GM18861 (cell line): Measurements from ENCODE around the gene SPDL1.
A peak's percentile ranks its signal among the peaks of the same experiment; 100 is the strongest.

Experiments
- ATAC-seq: cut with Tn5 transposase; IDR thresholded peaks from one replicate; pipeline ENCODE4 v1.9.1; 2021; ENCODE audit not compliant: unreplicated experiment

SPDL1 gene

DNA sequence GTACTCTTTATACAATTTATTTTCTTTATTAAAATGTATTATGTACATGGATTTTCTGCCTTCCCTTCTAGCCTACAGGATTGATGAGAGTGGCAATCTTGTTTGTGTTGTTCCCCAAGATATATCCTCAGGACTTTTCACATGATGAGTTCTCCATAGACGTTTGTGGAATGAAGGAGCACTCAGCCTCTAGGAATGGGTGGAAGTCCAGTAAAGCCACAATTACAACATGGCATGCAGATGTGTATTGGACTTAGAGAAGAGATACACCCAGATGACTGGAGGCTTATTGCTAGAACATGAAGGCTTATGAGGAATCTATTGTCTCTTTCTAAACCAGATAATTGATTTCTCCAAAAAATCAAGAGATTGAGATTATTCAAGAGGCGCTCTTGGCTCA, 45.3 kb downstream of the SPDL1 start:
- ATAC-seq = no peak

DNA sequence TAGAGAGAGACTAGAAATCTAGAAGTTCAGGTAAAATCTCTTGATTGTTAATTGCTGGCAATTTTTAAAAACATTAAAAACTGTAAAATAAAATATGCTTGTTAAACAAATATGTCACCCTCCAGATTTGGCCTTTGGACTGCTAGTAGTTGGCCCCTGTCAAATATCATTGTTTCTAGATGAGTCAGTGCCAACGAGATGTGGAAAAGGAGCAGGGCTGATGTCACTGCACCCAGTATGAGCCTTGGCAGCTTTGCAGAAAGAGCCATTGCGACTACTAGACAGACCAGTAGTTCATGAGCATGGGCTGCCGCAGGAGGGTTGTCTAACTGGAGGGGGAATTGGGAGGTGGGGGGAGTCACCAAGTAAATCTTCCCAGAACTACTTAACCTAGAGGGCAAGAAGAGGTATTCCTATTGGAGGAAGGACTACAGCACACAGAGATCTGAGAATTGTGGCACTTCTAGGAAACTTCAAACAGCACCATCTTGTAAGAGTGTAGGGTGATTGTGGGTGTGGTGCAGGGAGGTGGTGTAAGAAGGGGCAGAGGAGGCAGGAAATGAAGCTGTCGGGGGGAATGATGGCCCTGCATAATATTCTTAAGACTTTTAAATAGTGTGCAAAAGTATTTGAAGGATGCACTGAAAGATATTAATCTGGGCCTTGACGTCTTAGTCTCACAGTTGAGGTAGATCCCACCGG, 46.4 kb downstream of the SPDL1 start:
- ATAC-seq = no peak

DNA sequence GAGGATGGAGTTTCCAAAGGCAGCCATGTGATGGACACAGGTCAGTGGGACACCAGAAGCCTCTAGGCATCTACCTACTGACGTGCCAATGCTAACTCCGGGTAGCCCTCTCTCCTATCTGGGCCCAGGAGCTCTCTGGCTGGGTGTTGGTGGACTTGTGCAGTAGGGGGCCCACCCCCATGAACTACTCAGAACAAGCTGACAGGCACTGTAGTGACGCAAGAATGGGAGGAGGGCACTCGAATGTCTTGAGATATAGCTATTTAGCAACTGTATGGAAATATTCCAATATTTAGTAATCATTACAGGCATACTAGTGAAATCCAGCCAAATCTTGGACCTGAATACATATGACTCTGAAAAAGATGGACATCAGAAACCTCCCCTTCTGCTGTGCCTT, 47.8 kb downstream of the SPDL1 start:
- ATAC-seq = no peak

DNA sequence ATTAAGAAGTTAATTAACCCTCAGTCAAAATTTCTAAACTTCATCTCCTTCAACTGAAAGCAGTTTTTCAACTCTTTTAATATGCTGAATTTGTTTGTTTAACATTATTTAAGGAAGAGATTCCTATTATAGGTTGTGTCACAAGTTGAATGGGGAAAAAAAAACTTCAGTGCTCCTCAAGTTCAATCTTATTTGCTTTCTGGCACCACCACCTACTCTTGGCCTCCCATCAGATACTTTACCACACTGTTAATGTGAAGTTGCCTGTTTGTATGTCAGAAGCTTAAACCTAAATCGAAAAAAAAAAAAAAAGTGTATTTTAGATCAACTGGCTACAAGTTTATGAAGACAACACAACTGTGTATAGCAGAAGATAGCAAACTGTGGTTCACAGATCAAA, 49.4 kb downstream of the SPDL1 start:
- no peak for ATAC-seq

DNA sequence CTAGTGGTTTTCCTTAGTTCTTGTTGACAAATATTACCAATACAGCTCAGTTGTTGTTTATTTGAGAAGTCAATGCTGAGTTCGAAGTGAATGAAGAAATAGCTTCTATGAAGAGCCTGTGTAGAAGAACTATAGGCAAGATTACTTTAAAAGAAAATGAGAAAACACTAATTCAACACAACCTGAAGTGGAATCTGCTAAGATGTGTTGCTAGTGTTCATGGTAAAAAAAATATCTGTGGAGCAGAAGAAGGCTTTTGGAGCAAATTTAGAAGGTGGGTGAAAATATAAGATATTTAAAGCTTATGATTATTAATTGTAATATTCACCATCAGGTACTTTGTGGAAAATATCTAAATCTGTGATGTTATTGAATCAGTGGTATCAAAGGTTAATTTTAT, 51.0 kb downstream of the SPDL1 start:
- no peak for ATAC-seq

DNA sequence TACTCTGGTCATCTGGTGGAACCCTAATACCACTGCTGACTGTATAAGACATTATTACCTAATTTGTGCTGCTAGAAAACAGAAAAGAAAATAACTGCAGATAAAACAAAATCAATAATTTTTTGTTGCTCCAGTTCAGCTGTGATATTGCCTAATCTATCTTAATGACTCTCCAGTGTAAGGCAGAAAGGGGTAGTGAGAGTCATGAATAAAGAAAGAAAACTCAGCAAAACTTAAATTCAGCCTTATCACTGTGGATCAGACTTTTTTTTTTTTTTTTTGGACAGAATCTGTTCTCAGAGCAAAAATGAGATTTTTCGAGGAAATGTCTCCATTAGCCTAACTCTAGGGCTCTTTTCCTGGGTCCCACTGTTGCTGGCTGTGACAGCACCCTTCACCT, 52.4 kb downstream of the SPDL1 start:
- ATAC-seq = no peak

DNA sequence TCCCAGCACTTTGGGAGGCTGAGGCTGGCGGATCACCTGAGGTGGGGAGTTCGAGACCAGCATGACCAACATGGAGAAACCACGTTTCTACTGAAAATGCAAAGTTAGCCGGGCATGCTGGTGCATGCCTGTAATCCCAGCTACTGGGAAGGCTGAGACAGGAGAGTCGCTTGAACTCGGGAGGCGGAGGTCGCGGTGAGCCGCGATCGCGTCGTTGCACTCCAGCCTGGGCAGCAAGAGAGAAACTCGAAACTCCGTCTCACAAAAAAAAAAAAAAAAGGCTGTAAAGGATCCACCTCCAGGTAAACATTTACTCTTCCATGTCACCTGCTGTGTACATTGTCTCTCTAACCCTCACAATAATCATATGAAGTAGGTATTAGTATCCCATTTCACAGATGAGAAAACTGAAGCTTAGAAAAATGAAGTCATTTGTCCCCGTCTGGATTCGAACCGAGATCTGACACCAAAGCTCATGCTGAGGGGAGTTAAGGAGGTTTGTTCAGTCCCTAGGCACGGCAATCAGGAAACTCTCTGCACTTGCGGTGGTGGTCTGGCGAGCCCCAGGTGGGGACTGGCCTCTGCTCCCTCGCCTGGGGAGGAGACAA, 53.0 kb downstream of the SPDL1 start:
- ATAC-seq = no peak

DNA sequence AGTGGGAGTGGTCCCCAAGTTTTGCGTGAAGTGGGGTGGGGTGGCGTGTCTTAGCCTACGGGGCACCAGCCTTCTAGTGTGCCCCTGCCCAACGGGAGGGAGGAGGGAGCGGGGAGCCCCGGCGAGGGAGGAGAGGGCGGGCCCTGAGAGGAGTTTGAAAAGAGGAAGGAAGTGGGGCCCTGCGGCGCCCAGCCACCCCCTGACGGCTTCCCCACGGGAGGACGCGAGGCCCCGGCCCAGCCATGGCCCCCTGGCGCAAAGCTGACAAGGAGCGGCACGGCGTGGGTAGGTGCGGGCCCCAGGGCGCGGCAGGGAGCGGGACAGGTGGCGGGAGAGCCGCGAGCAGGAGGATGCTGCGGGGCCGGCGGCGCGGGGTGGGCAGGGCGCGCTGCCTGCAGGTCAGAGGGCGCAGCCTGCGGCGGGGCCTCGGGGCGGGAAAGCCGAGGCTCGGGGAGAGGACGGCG, 53.5 kb downstream of the SPDL1 start, which contains the start of gene DOCK2:
TSS of gene DOCK2 (plus strand) at position 191 of the 464 bp plus-strand sequence. CDS start at position 243, 52 bp downstream.
- ATAC-seq = peak; percentile 86

DNA sequence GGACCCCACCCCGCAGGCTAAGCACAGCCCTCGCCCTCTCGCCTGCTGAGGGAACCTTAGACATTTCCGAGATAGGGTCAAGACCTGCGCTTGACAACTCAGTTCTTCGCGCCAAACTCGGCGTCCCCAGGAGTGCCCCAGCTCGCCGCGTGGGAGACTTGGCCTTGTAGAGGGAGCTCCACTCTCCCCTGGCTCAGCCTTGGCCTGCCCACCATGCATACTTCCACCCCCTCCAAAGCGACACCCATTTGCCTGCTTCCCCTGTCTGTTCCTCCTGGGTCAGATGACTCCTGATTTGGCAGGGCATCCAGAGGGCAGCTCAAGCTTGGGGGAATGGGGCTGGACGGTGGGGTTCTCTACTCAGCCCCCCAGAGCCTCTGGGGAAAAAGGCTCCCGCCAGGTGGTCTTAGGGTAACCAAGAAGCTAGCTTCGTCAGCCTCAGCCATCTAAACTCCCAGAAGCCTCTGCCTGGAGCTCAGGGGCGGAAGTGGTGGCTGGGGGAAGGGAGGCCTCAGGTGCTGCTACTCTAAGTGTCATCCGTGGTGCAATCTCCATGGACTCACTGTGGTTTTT, 54.1 kb downstream of the SPDL1 start:
- peak; percentile 36 for ATAC-seq

DNA sequence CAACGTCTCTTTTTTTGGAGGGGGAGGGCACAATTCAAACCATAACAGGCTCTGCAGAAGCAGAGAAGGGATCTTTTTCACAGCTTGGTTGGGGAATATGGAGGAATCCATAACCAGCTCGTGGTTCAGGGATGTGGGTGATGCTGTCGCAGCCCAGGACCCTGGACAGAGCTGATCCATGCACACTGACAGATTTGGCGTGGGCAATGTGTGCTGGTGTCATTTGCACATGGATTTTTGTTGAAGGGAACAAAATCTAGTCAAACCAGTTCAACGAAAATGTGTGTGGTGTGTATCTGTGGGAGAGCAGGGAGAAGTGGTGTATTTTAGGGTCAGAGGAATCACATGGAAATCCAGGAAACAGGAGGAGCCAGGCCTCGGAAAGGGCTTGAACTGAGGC, 57.7 kb downstream of the SPDL1 start:
- no peak for ATAC-seq

DNA sequence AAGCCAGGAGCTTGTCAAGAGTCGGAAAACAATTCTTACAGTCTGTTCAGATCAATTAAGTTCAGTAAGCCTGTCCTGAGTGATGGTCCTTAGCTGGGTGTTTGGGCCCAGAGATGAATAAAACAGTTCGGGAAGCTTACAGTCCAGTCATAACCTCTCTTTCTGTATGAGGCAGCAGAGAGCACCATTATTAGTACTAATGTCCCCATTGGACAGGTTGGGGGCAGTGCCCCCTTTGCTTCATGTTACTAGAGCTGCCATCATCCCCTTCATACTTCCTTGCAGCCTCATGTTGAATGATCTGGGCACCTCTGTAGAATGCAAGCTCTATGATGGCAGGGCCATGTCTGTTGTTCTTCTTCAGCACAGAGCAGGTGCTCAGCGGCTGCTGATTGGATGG, 63.3 kb downstream of the SPDL1 start:
- no peak for ATAC-seq

DNA sequence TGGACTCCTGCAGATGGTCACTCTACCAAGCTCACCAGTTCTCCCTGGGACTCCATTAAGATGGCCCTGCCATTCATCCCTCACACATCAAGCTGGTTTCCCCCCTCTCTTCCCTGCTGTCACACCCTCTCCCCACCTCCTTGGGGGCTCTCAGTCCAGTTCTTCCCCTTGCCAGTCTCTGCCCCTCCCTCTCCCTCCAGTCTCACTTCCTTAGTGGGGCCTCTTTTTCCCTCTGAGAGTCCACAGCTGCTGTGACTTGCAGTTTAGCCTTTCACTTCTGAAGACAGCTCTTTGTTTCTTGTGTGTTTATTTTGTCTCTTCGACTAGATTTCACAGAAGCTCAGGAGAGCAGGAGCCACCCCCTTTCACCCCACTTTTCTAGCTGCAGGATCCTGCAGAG, 64.0 kb downstream of the SPDL1 start:
- ATAC-seq = no peak

DNA sequence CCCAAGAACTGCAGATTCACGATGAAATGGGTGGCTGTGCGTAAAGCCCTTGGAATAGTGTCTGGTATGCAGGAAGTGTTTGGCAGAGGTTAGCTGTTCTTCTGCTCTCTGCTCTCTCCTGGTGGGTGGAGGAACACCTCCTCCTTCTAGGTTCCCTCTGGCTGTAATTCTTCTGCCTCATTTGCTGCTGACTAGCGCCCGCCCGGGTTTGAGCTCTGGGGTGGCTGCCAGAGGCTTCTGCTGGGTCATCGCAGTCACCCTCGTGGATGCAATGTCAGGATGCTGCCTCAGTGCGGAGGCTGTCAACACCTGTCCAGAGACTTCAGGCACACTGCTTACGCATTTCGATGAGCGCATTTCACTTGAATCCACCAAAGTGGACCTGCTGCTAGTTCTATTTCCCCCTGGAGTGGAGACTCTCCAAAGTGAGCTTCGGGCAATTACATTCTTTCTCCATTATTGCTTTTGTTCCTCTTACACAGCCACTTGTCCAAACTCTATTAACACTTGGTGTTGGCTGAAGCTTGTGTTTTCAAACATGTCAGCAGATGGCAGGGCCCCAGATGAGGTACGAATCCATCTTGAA, 65.2 kb downstream of the SPDL1 start:
- ATAC-seq = no peak

DNA sequence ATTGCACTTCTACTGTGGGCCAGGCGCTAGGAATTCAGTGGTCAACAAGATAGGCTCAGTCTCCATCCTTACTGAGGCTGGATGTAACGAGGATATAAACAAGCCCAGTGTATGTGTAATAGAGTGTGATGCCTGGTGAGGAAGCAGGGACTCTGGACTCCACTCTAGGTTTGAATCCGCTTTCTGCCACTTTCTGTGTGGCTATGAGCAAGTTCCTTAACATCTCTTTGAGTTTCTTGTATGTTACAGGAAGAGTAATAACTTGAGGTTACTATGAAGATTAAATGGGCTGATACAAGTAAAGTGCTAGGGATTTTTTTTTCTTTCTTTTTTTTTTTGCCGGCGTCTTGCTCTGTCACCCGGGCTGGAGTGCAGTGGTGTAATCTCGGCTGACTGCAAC, 65.9 kb downstream of the SPDL1 start:
- ATAC-seq = no peak

DNA sequence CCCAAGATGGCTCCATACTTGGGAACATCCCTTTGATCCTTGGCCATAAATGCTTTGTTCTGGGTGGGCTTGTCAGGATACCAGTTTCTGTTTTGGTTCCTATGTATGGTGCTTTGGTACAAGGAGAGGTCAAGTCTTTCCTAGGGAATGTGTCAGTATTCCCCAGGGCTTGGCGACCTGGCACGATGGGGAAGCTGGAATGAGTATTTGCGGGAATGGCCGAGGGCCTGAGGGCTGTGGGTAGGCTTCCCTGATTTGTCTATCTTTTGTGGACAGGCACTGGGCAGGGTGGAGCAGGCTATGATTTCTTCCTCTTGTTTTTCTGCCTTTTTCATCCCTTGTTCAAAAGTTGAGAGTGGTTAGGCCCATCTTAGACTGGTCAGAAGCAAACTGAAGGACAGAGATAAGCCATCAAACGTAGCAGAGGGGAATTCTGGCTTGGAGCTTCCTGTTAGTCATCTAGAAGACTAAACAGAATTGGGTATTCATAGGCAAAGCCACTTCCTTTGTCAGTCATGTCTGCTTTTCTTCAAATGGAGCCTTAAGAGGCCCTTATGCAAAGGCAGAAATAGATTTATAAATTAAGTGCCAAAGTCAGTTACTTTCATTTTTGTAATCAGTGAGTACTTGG, 67.2 kb downstream of the SPDL1 start:
- peak; percentile 66 for ATAC-seq

DNA sequence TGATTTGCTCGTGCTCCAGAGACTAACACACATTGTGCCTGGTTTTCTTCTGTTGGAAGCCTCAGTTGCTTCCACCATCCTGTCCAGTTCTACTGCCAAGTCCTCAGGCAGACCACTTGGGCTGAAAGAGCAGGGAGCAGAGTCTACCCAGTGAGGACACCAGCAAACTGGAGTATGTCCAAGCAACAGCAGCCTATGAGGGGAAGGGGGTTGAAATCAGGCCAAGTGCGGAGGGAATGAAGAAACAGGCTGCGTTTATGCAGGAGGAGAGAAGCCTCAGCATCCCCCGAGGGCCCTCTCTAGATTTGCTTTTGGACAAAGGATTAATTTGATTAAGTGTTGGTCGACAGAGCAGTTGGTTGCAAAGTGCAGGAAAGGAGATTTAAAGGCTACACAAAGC, 68.0 kb downstream of the SPDL1 start:
- no peak for ATAC-seq

DNA sequence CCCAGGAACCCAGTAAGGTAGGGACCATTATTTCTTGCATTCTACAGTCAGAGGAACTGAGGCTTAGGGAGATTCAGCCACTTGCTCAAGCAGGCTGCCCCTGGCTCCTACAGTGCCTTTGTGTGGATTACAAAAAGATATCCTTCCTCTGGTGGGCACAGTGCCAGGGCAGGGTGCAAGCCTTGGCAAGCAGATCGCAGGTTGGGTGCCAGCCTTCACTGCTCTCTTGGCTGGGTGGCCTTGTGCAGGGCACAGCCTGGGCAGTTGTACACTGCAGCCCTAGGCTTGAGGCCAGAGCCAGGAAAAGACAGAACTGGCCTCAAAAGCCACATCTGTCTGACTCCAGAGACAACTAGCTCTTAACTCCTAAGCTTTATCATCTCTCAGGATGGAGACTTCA, 68.5 kb downstream of the SPDL1 start:
- no peak for ATAC-seq

DNA sequence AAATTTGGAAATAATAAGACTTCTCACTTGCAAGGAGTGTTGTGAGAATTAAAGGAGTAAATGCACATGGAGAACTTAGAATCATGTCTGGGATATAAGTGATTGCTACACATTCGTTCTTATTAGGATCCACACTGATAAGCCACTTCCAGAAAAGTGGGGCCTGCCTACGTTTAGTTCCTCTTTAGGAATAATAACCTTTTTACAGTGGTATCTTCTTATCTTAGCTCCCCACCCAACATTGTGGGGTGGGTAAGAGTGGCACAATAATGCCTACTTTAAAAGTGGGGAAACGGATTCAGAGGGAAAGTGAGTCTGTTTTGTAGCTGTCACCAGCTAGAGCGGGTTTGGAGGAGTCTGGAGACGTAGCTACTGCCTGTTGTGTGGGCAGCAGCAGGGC, 69.5 kb downstream of the SPDL1 start:
- no peak for ATAC-seq
